ENCODE measurements around the gene MORF4L2. TPM values are rescaled to one million over a fixed set of nuclear protein-coding genes. Genes with fewer than 3 reads are reported as not detected.

Gene MORF4L2, protein sequence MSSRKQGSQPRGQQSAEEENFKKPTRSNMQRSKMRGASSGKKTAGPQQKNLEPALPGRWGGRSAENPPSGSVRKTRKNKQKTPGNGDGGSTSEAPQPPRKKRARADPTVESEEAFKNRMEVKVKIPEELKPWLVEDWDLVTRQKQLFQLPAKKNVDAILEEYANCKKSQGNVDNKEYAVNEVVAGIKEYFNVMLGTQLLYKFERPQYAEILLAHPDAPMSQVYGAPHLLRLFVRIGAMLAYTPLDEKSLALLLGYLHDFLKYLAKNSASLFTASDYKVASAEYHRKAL
- total RNA-seq, result 225 and 229 TPM in 2 replicates

DNA sequence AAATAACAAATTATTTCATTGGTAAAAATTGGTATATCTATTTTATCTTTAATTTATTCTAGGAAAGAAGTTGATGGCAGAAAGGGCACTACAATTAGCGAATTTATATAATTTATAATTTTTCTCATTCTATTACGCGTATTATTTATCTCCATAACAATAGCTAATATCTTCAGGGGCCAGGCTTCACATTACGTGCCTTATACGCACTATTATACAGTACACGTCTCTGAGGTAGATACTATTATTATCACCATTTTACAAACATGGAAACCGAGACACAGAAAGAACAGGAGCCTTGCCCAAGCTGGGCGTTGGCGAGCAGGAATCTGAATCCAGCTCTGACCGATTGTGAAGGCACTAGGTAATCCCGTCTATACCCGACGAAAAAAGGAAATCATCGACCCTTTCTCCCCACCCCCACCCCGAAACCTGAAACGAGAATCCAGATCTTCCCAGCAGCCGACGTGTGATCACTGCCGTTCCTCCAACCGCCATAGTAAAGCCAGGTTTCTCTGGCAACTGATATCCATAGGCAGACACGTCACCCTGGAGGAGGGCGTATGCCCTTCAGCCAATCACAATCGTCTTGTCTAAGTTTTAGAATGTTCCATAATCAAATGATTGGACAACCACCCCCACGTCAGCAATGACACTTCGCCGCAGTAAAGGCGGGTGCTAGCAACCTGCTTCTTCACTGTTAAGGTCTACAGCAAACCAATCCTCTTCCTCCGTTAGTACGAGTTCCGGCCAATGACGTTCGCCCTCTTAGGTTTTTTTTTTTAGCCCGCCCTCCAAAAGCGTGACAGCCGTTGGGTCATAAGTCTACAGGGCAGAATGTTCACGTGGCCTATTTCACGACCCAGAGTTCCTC, at the start of gene MORF4L2:
Gene MORF4L2, minus strand, starts transcription at position 501 of the 874 bp plus-strand sequence. CDS start 9,672 bp downstream, outside the sequence.
- peak; percentile 85 for DNase-seq (ENCODE audit: low spot score)
- H3K4me1 Mint-ChIP-seq (ENCODE audit: low read depth), result peaks cover 11% of the 10 kb centered on the region
- no peaks in the 10 kb centered on the region for H3K9me3 Mint-ChIP-seq
- H3K27ac Mint-ChIP-seq, result peak within 1 kb of the TSS; percentile 90
- intact Hi-C loops (cut with micrococcal nuclease), result loop anchor here (1.0 to 2.0 kb wide), 3 partner anchors 120 to 233 kb away; no protein-coding TSS in a partner anchor
- no peaks in the 10 kb centered on the region for H3K27me3 Mint-ChIP-seq (ENCODE audit: insufficient read depth)
- peaks cover 14% of the 10 kb centered on the region for H3K36me3 Mint-ChIP-seq (ENCODE audit: low read depth)
- peak within 1 kb of the TSS; percentile 90 for H3K4me3 Mint-ChIP-seq

DNA sequence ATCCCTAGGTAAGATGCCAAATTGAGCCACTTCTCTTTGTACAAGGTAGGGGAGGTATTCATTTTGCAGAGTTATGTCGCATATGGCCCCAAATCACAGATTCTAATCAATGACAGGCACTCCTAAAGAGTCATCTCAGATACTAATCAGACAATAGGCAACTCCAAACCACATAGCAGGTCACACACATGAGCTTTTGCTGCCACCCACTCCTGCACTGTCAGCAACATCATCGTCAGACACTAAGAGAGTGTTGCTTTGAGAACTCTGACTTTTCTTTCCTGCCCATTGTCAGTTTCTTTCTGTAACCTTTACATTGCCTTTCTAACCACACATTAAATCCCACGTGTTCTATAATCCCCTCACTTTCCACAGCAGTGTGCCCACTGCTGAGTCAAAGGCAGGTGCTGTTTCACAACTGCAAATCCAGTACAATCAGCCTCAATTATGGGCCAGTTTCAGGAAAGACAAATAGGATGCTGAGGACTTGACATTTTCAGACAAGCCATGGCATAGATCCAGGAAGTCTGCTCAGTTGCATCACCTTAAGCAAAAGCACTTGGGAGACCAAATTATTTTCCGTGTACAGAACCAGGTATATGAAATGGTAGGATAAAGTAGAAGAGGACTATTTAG, 47.7 kb upstream of the MORF4L2 start:
- intact Hi-C loops (cut with micrococcal nuclease), result no loop called here
- Mint-ChIP-seq H3K27me3 (ENCODE audit: insufficient read depth) (peaks cover 4% of the 10 kb centered on the region), H3K27ac (no peak overlapping the region), H3K4me1 (ENCODE audit: low read depth) (peaks cover 7% of the 10 kb centered on the region), H3K4me3 (no peak overlapping the region), H3K36me3 (ENCODE audit: low read depth) (no peaks in the 10 kb centered on the region), H3K9me3 (no peaks in the 10 kb centered on the region)
- DNase-seq (ENCODE audit: low spot score), result no peak

DNA sequence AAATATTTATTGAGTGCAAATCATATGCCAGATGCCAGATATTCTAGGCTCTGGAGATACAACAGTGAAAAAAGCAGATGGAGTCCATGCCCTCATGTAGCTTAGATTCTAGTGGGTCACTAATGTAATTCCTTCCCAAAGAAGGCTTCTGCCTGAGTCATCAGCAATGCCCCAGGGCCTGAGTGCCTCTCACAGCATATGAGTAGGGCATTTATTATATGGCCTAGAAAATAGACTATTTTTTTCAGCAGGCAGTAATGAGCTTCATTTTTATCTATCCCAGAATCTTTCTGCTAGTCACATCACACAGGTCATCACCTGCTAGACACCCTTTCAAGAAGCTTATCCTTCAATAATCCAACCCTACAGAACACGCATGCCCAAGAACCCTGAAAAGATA, 46.5 kb upstream of the MORF4L2 start:
- Mint-ChIP-seq H3K36me3 (ENCODE audit: low read depth) (no peaks in the 10 kb centered on the region), H3K27ac (no peak overlapping the region), H3K27me3 (ENCODE audit: insufficient read depth) (peaks cover 4% of the 10 kb centered on the region)

DNA sequence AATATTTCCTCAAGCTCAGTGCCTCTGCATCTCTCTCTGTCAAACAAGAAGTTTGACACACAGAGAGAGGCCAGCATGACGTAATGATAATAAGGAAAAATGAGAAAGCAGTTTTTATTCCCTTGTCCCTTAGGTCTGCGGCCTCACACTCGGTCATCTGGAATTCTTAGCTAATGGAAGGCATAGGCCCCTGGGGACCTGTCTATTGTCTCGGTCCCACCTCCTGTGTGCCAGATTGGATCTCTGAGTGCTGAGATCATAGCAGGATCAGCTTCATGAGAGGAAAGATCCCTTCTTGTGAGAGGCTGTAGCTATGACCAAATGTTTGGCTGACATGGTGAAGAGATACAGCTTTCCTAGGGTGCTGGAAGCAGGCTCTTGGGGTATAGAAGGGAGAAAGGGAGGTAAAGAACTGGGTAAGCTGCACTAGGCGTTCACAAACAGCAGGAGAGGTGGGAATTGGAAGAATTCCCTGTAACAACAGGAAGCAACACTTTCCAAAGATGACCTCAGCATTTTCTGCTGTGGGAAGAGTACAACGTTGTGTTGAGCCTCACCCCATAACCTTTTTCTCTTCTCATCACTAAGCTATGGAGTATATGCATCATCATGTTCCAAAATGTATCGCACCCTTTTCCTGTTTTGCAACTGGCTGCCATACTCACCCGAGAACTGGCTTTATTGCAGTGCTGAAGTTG, 44.4 kb upstream of the MORF4L2 start:
- H3K9me3 Mint-ChIP-seq, result no peaks in the 10 kb centered on the region
- peaks cover 7% of the 10 kb centered on the region for H3K4me1 Mint-ChIP-seq (ENCODE audit: low read depth)
- intact Hi-C loops (cut with micrococcal nuclease), result no loop called here
- DNase-seq (ENCODE audit: low spot score), result no peak
- H3K4me3 Mint-ChIP-seq, result no peak overlapping the region
- no peak overlapping the region for H3K27ac Mint-ChIP-seq
- H3K27me3 Mint-ChIP-seq (ENCODE audit: insufficient read depth), result peaks cover 4% of the 10 kb centered on the region
- no peaks in the 10 kb centered on the region for H3K36me3 Mint-ChIP-seq (ENCODE audit: low read depth)

More for the DNA sequence above, 46.5 kb upstream of the MORF4L2 start:
- intact Hi-C loops (cut with micrococcal nuclease), result no loop called here
- DNase-seq (ENCODE audit: low spot score), result no peak
- Mint-ChIP-seq H3K9me3 (no peaks in the 10 kb centered on the region), H3K4me3 (no peak overlapping the region), H3K4me1 (ENCODE audit: low read depth) (peaks cover 7% of the 10 kb centered on the region)

DNA sequence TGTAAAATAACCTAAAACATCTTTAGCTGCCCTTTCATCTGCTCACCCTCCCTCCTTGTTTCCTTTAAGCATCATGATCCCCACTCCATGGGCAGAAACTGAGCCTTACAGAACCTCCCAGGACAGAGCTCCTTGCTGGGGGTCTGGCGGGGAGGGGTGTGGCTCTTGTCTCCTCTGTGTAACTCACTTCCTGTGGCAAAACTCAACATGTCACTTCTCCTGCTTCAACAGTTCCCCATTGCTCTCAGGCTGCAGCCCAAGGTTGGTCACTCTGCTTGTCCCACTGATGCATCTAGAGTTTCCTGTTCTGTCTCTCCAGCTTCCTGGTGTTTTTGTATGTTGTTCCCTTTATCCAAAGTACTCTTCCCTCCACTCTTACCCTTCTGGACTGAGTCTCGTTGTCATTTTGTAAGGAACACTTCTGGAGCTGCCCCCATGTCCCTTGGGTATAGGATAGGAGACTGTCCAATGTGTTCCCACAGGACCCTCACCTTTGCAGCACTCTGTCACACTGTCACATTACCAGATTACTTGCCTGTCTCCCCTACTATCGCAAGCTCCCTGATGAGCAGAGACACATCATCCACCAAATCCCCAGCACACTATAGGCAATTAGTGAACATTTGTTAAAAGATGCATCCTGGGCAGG, 43.8 kb upstream of the MORF4L2 start:
- intact Hi-C loops (cut with micrococcal nuclease), result no loop called here
- Mint-ChIP-seq H3K4me1 (ENCODE audit: low read depth) (peaks cover 7% of the 10 kb centered on the region), H3K9me3 (no peaks in the 10 kb centered on the region), H3K4me3 (no peak overlapping the region), H3K27ac (no peak overlapping the region), H3K36me3 (ENCODE audit: low read depth) (no peaks in the 10 kb centered on the region), H3K27me3 (ENCODE audit: insufficient read depth) (peaks cover 4% of the 10 kb centered on the region)
- DNase-seq (ENCODE audit: low spot score), result no peak

DNA sequence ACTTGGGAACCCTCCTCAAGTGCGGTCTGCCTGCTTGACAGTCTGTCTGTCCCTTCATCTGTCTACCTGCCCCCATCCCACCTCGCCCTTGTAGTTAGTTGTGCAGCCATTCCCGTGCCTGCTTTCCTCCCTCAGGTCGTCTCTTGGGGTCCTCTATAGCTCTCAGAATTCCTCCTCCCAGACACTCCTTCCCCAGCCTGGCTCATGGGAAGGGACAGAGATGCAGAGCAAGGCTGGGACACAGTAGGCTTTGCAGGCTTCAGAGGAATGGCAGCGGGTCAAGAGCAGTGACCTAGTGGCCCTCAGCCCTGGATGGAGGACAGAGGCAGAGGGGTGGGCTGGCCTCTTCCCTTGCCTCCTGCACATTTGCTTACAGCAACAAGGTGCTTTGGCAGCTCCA, 42.5 kb upstream of the MORF4L2 start:
- Mint-ChIP-seq H3K4me3 (no peak overlapping the region), H3K9me3 (no peaks in the 10 kb centered on the region), H3K36me3 (ENCODE audit: low read depth) (no peaks in the 10 kb centered on the region), H3K27ac (no peak overlapping the region), H3K27me3 (ENCODE audit: insufficient read depth) (peaks cover 4% of the 10 kb centered on the region), H3K4me1 (ENCODE audit: low read depth) (peaks cover 1% of the 10 kb centered on the region)
- DNase-seq (ENCODE audit: low spot score), result no peak
- intact Hi-C loops (cut with micrococcal nuclease), result no loop called here

DNA sequence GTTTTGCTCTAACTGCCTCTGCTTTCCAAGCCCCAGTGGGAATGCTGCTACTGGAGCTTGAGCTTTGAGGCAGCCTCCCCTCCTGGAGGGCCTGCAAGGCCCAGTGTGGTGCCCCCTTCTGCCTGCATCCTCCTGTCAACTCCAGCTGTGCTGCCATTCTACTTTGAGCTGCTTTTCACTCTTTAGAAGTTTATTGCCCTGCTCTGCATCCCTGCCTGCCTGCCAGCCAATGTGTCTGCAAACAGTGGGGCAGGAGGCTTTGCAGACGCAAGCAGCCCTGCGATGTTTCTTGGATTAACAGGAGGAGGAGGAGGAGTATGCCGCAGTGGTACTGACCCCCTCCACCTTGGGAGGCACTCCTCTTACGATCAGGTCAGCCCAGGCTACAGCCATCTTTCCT, 40.6 kb upstream of the MORF4L2 start:
- Mint-ChIP-seq H3K4me1 (ENCODE audit: low read depth) (no peaks in the 10 kb centered on the region), H3K27ac (no peak overlapping the region), H3K9me3 (no peaks in the 10 kb centered on the region), H3K36me3 (ENCODE audit: low read depth) (no peaks in the 10 kb centered on the region), H3K4me3 (no peak overlapping the region), H3K27me3 (ENCODE audit: insufficient read depth) (peaks cover 4% of the 10 kb centered on the region)
- intact Hi-C loops (cut with micrococcal nuclease), result no loop called here
- no peak for DNase-seq (ENCODE audit: low spot score)

DNA sequence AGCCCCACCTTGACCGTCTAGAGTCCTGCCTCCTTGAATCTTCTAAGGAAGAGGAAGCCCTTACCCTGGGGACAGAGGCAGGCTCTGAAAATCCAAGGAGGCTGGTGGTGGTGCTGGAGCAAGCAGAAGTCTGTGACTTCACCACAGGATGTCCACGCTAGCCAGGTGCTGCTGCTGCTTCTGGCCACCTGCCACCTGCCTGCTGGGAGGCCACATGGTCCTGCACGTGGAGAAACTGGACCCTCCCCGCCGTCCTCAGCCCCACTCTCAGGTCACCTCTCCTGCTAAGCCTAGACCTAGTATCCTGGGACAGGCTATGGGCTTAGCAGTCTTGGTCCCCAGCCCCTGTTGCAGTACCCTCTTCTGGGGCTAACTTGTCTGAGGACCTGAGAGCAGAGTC, 40.0 kb upstream of the MORF4L2 start:
- H3K36me3 Mint-ChIP-seq (ENCODE audit: low read depth), result no peaks in the 10 kb centered on the region
- H3K9me3 Mint-ChIP-seq, result no peaks in the 10 kb centered on the region
- peaks cover 6% of the 10 kb centered on the region for H3K27me3 Mint-ChIP-seq (ENCODE audit: insufficient read depth)
- no peaks in the 10 kb centered on the region for H3K4me1 Mint-ChIP-seq (ENCODE audit: low read depth)
- no peak overlapping the region for H3K27ac Mint-ChIP-seq
- no peak for DNase-seq (ENCODE audit: low spot score)
- intact Hi-C loops (cut with micrococcal nuclease), result no loop called here
- H3K4me3 Mint-ChIP-seq, result no peak overlapping the region

DNA sequence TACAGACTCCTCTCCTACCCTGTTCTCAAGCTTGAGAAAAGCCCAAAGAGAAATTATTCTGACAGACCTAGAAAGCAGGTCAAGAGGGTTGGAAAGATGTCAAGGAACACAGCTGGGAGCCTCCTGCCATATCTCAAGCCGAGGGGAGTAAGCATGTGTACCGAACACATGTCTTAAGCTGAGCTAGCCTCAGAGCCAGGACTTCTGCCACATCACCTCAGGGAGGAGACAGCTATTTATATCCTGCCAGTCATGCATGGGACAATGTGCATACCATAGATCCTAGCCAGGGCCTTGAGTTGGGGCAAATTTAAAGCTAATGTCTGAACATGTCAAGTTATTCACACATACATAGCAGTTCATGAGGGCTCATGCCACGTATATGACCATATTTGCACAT, 36.0 kb upstream of the MORF4L2 start:
- H3K9me3 Mint-ChIP-seq, result no peaks in the 10 kb centered on the region
- H3K36me3 Mint-ChIP-seq (ENCODE audit: low read depth), result no peaks in the 10 kb centered on the region
- no peaks in the 10 kb centered on the region for H3K4me1 Mint-ChIP-seq (ENCODE audit: low read depth)
- intact Hi-C loops (cut with micrococcal nuclease), result no loop called here
- H3K27me3 Mint-ChIP-seq (ENCODE audit: insufficient read depth), result peaks cover 2% of the 10 kb centered on the region
- no peak overlapping the region for H3K4me3 Mint-ChIP-seq
- no peak overlapping the region for H3K27ac Mint-ChIP-seq
- no peak for DNase-seq (ENCODE audit: low spot score)

DNA sequence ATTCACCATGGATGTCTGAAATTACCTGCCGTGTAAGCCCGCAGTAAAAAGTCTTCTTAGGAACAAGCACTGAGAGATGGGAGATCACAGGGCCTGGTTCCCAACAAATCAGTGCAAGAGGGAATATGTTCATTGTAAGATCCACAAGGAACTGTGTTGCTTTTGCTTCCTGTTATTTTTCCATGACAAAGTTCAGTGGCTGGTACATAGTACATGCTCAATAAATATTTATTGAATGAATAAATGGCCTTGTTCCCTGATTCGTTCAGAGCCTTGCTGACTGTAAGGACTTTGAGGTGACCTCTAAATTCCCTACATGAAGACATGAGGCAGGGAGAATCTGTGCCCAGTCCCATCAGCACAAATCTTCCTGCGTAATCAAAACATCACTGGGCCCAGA, 31.6 kb upstream of the MORF4L2 start:
- no peaks in the 10 kb centered on the region for H3K4me1 Mint-ChIP-seq (ENCODE audit: low read depth)
- intact Hi-C loops (cut with micrococcal nuclease), result no loop called here
- H3K36me3 Mint-ChIP-seq (ENCODE audit: low read depth), result no peaks in the 10 kb centered on the region

DNA sequence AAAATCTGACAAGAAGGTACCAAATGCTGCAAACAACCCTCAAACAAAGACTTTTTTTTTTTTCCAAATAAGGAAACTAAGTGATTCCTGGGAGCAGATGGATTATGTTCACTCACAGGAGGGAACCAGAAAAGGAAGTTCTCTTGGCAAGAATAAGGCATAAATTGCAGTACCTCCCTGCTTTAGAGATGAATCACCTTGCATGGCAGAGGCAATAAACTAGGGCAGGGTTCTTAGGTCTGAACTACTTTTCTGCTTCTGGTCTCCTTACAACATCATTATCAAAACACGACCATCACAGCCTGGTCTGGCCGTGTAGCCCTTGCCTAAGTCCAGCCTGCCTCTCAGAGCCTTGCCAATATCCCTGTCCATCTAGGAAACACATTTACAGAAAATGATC, 30.5 kb upstream of the MORF4L2 start:
- Mint-ChIP-seq H3K4me1 (ENCODE audit: low read depth) (no peaks in the 10 kb centered on the region), H3K27ac (no peak overlapping the region), H3K36me3 (ENCODE audit: low read depth) (no peaks in the 10 kb centered on the region), H3K27me3 (ENCODE audit: insufficient read depth) (peaks cover 2% of the 10 kb centered on the region), H3K9me3 (no peaks in the 10 kb centered on the region), H3K4me3 (no peak overlapping the region)
- no peak for DNase-seq (ENCODE audit: low spot score)
- intact Hi-C loops (cut with micrococcal nuclease), result no loop called here

More for the DNA sequence above, 31.6 kb upstream of the MORF4L2 start:
- Mint-ChIP-seq H3K9me3 (no peaks in the 10 kb centered on the region), H3K27ac (no peak overlapping the region), H3K27me3 (ENCODE audit: insufficient read depth) (peaks cover 2% of the 10 kb centered on the region), H3K4me3 (no peak overlapping the region)
- no peak for DNase-seq (ENCODE audit: low spot score)

DNA sequence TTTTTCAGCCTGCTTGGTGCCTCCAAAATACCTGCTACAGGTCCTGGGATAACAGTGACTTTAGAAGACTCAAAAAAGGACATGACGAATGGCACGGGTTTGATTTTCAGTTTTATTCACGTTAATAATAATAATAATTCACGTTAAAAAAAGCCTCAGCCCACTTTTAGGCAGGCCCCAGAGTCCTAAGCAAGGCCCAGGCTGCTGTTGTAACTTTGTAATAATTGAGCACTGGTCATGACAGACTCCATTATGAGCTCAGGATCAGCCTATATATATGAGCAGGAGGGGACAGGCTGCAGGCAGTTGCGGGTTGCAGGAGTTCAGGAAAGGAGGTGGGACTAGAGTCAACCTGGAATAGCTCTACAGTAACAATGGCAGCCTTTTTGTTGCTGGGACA, 24.1 kb upstream of the MORF4L2 start, which contains the start of gene TMEM31:
Gene TMEM31, plus strand, starts transcription at position 301 of the 400 bp plus-strand sequence. CDS start 1,350 bp downstream, outside the sequence.
- intact Hi-C loops (cut with micrococcal nuclease), result loop anchor here (1.0 kb wide), 2 partner anchors 107 to 177 kb away; no protein-coding TSS in a partner anchor
- Mint-ChIP-seq H3K27ac (no peak within 1 kb of the TSS), H3K27me3 (ENCODE audit: insufficient read depth) (peaks cover 7% of the 10 kb centered on the region), H3K36me3 (ENCODE audit: low read depth) (no peaks in the 10 kb centered on the region), H3K4me3 (no peak within 1 kb of the TSS), H3K4me1 (ENCODE audit: low read depth) (no peaks in the 10 kb centered on the region), H3K9me3 (no peaks in the 10 kb centered on the region)
- DNase-seq (ENCODE audit: low spot score), result no peak

Measured in activated T-helper 1 cell treated with anti-CD3 and anti-CD28 coated beads, Interleukin-12 subunit alpha, Interleukin-12 subunit beta, Interleukin-2, Interleukin-4 antibody, amounts not matched to agents 30 ng/mL and 10 ng/mL and 1 ng/mL, durations not matched to agents 14 hours and 24 hours and 36 hours (primary cell).